Measurements from ENCODE around the gene MRPL53. TPM values are rescaled to one million over a fixed set of nuclear protein-coding genes. Genes with fewer than 3 reads are reported as not detected.

MRPL53 gene
- total and polyA plus RNA-seq, 9 of the 15 experiments (the other 6 are each of a cell fraction or from before 2014, with no cell fraction given): 11.5 to 87.9 (median 41.1) TPM

DNA sequence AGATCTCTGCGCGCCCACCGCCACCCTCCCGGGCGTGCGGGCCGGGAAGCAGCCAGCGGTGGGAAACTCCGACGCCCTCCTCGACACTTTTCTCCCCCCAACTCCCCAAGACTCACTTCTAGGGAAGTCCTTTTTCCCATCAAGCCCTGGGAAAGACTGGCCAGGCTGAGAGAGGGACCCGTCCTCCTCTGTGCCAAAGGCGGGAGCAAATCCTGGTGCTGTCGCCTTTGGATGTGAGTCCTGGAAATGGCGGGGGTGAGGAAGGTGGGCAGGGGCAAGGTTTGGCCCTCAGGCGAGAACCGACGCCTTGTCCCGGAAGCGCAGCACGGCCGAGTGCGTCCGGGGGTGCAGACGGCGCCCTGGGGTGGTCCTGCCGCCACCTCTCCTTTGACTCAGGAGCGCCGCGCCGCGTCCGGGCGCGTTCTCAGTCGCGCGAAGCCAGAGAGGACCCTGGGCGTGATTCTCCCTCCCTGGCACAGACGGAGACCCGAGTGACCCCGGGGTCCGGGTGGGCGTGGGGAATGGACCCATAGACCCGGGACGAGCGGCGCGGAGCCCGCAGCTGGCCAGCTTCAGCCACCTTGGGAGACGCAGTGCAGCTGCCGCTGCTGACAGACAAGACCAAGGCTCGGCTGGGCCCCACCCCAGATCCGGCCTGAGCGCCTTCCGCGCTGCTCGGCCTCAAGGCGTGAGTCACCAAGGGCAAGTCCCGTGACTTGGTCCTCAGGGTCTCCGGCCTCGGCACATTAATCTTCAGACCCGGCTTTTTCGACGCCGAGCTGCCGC, 30.4 kb upstream of the MRPL53 start (continued):
- TF ChIP-seq, protein P1, sequence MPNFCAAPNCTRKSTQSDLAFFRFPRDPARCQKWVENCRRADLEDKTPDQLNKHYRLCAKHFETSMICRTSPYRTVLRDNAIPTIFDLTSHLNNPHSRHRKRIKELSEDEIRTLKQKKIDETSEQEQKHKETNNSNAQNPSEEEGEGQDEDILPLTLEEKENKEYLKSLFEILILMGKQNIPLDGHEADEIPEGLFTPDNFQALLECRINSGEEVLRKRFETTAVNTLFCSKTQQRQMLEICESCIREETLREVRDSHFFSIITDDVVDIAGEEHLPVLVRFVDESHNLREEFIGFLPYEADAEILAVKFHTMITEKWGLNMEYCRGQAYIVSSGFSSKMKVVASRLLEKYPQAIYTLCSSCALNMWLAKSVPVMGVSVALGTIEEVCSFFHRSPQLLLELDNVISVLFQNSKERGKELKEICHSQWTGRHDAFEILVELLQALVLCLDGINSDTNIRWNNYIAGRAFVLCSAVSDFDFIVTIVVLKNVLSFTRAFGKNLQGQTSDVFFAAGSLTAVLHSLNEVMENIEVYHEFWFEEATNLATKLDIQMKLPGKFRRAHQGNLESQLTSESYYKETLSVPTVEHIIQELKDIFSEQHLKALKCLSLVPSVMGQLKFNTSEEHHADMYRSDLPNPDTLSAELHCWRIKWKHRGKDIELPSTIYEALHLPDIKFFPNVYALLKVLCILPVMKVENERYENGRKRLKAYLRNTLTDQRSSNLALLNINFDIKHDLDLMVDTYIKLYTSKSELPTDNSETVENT (CRISPR knock-in tag; IDR thresholded peaks at IDR 0.05): peak; percentile 69; the same call in 1 of the 2 replicates
- no peak; the same call in 1 of the 2 replicates for TF ChIP-seq NR1H2 (CRISPR knock-in tag; IDR thresholded peaks at IDR 0.05)
- 0 out of 2 replicates have a peak, but pooled peaks have one; percentile 20 for TF ChIP-seq ZSCAN29 (IDR thresholded peaks at IDR 0.05)
- peak; percentile 62 for TF ChIP-seq KLF1 (tag; IDR thresholded peaks at IDR 0.05)
- peak; percentile 89; the same call in 1 of the 2 replicates for TF ChIP-seq SMAD4 (CRISPR knock-in tag; conservative IDR thresholded peaks at IDR 0.05)
- 0 out of 2 replicates have a peak, but pooled peaks have one; percentile 27 for TF ChIP-seq MTA1 (IDR thresholded peaks at IDR 0.05; ENCODE audit: borderline replicate concordance)
- no peak for TF ChIP-seq FOXA1 (IDR thresholded peaks at IDR 0.05; ENCODE audit: borderline replicate concordance)
- peak; percentile 84 for TF ChIP-seq POLR2A (conservative IDR thresholded peaks at IDR 0.05)
- no peak for TF ChIP-seq CBX5 (IDR thresholded peaks at IDR 0.05; ENCODE audit: borderline replicate concordance, low read depth)
- TF ChIP-seq BRD9 (IDR thresholded peaks at IDR 0.05; ENCODE audit: low read depth, partially characterized antibody): peak; percentile 36
- TF ChIP-seq, protein P2, sequence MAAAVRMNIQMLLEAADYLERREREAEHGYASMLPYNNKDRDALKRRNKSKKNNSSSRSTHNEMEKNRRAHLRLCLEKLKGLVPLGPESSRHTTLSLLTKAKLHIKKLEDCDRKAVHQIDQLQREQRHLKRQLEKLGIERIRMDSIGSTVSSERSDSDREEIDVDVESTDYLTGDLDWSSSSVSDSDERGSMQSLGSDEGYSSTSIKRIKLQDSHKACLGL (CRISPR knock-in tag; IDR thresholded peaks at IDR 0.05; ENCODE audit: borderline replicate concordance, poor library complexity, severe bottlenecking): no peak
- TF ChIP-seq, protein P3, sequence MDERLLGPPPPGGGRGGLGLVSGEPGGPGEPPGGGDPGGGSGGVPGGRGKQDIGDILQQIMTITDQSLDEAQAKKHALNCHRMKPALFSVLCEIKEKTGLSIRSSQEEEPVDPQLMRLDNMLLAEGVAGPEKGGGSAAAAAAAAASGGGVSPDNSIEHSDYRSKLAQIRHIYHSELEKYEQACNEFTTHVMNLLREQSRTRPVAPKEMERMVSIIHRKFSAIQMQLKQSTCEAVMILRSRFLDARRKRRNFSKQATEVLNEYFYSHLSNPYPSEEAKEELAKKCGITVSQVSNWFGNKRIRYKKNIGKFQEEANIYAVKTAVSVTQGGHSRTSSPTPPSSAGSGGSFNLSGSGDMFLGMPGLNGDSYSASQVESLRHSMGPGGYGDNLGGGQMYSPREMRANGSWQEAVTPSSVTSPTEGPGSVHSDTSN (CRISPR knock-in tag; IDR thresholded peaks at IDR 0.05; ENCODE audit: low read depth): no peak
- TF ChIP-seq, protein P3 (tag; conservative IDR thresholded peaks at IDR 0.05; ENCODE audit: low read depth): peak; percentile 41; the same call in 1 of the 2 replicates
- peak; percentile 99 for TF ChIP-seq BHLHE40 (IDR thresholded peaks at IDR 0.05; ENCODE audit: low read length)
- TF ChIP-seq ZKSCAN1 (IDR thresholded peaks at IDR 0.05; ENCODE audit: low read depth, low read length): peak; percentile 43; the same call in 1 of the 2 replicates
- TF ChIP-seq MTA3 (IDR thresholded peaks at IDR 0.05; ENCODE audit: borderline replicate concordance): peak; percentile 63
- peak; percentile 64 for TF ChIP-seq ATF7 (IDR thresholded peaks at IDR 0.05)
- TF ChIP-seq ZNF780A (CRISPR knock-in tag; IDR thresholded peaks at IDR 0.05): no peak
- TF ChIP-seq NFXL1 (CRISPR knock-in tag; IDR thresholded peaks at IDR 0.05): no peak
- TF ChIP-seq, protein P4, sequence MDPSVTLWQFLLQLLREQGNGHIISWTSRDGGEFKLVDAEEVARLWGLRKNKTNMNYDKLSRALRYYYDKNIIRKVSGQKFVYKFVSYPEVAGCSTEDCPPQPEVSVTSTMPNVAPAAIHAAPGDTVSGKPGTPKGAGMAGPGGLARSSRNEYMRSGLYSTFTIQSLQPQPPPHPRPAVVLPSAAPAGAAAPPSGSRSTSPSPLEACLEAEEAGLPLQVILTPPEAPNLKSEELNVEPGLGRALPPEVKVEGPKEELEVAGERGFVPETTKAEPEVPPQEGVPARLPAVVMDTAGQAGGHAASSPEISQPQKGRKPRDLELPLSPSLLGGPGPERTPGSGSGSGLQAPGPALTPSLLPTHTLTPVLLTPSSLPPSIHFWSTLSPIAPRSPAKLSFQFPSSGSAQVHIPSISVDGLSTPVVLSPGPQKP (CRISPR knock-in tag; IDR thresholded peaks at IDR 0.05): no peak
